PC-3 (cell line): ENCODE data around the gene GALNTL6. TPM values are rescaled to one million over a fixed set of nuclear protein-coding genes. Genes with fewer than 3 reads are reported as not detected.

ENCODE experiments used
- ATAC-seq: fragments of 200-7000 bp; cut with Tn5 transposase; 2 replicates; pipeline ENCODE4 v1.9.1; 2020; ENCODE audit warnings: mild to moderate bottlenecking, moderate library complexity
- BruUV-seq: library from RNA; stranded (reverse); fragments of 400-500 nt; replicated peaks from 2 replicates; lab custom pipeline; 2021; lab: Mats Ljungman, UMichigan
- CTCF ChIA-PET: fragments of 300-600 bp; sonication (Branson Sonifier 250); formaldehyde crosslinking; loops from one replicate; lab custom pipeline; 2022; ENCODE audit warnings: antibody characterized with exemption; lab: Charles Lee
- POLR2A ChIA-PET: fragments of 300-600 bp; sonication (Branson Sonifier 250); formaldehyde crosslinking; loops from one replicate; lab custom pipeline; 2022; ENCODE audit warnings: antibody characterized with exemption; ENCODE audit not compliant: unreplicated experiment; lab: Charles Lee
- DNase-seq: peaks from one replicate; pipeline ENCODE4 v3.0.0-alpha.2; 2015
- H2AFZ ChIP-seq: fragments of 300-600 bp; sonication (generic); 2 replicates; pipeline ENCODE4 v1.6.0; 2016; ENCODE audit warnings: antibody characterized with exemption, low read length
- H3F3A ChIP-seq: fragments of 300-600 bp; sonication (generic); one replicate; pipeline ENCODE4 v1.6.0; 2017; ENCODE audit warnings: antibody characterized with exemption, low read length, control low read depth, mild to moderate bottlenecking; ENCODE audit not compliant: unreplicated experiment
- H3K27ac ChIP-seq: fragments of 300-600 bp; sonication (generic); 2 replicates; pipeline ENCODE4 v1.5.1; 2016; ENCODE audit warnings: mild to moderate bottlenecking, low read length
- H3K27me3 ChIP-seq: fragments of 300-600 bp; sonication (generic); 2 replicates; pipeline ENCODE4 v1.6.1; 2016; ENCODE audit warnings: low read length, mixed read lengths
- H3K36me3 ChIP-seq: fragments of 300-600 bp; sonication (generic); 2 replicates; pipeline ENCODE4 v1.6.1; 2016; ENCODE audit warnings: low read depth, mixed run types, low read length, mixed read lengths
- H3K4me1 ChIP-seq: fragments of 300-600 bp; sonication (generic); 2 replicates; pipeline ENCODE4 v1.5.1; 2016; ENCODE audit warnings: low read length; ENCODE audit not compliant: insufficient read depth
- H3K4me2 ChIP-seq: fragments of 300-600 bp; sonication (generic); 2 replicates; pipeline ENCODE4 v1.6.0; 2016; ENCODE audit warnings: low read length
- H3K4me3 ChIP-seq: fragments of 300-600 bp; sonication (generic); 2 replicates; pipeline ENCODE4 v1.5.1; 2016; ENCODE audit warnings: mild to moderate bottlenecking, low read length, mixed read lengths
- H3K79me2 ChIP-seq: fragments of 300-600 bp; sonication (generic); 2 replicates; pipeline ENCODE4 v1.6.1; 2017; ENCODE audit warnings: low read length, mixed read lengths
- H3K9ac ChIP-seq: fragments of 300-600 bp; sonication (generic); 2 replicates; pipeline ENCODE4 v1.6.0; 2016; ENCODE audit warnings: mild to moderate bottlenecking, low read length
- H3K9me2 ChIP-seq: fragments of 300-600 bp; sonication (generic); replicated peaks from 2 replicates; pipeline ENCODE4 v1.6.1; 2016; ENCODE audit warnings: mixed run types, low read length, mixed read lengths
- H3K9me3 ChIP-seq: fragments of 300-600 bp; sonication (generic); 2 replicates; pipeline ENCODE4 v1.6.1; 2016; ENCODE audit warnings: low read length, mixed read lengths
- H4K20me1 ChIP-seq: fragments of 300-600 bp; sonication (generic); 2 replicates; pipeline ENCODE4 v1.6.1; 2016; ENCODE audit warnings: low read length, mixed read lengths
- EZH2 ChIP-seq: fragments of 300-600 bp; sonication (generic); IDR thresholded peaks from one replicate; pipeline ENCODE4 v1.6.1; 2017; ENCODE audit warnings: antibody characterized with exemption, mild to moderate bottlenecking, low read length; ENCODE audit not compliant: unreplicated experiment
- EZH2phosphoT487 ChIP-seq: fragments of 300-600 bp; sonication (generic); IDR thresholded peaks from 2 replicates; pipeline ENCODE4 v1.6.1; 2018; ENCODE audit warnings: mild to moderate bottlenecking, antibody characterized with exemption, low read length, borderline replicate concordance
- intact Hi-C: fragments of 100-400 bp; cut with micrococcal nuclease; formaldehyde crosslinking; loops from 2 replicates; pipeline ENCODE4 v1.9.0; 2023
- total RNA-seq: library from RNA; depleted of rRNA; stranded (reverse); fragments of >200 nt; gene quantifications from 2 replicates; pipeline ENCODE4 v1.2.3, GENCODE V29; 2014
- TF ChIP-seq, protein P1 (sequence below): fragments of 300-600 bp; sonication (generic); conservative IDR thresholded peaks from 2 replicates; pipeline ENCODE4 v1.5.1; 2017; ENCODE audit warnings: antibody characterized with exemption, low read depth, mild to moderate bottlenecking, low read length

The GALNTL6 gene
- total RNA-seq, 1 experiment from 2014 or later: not detected

DNA sequence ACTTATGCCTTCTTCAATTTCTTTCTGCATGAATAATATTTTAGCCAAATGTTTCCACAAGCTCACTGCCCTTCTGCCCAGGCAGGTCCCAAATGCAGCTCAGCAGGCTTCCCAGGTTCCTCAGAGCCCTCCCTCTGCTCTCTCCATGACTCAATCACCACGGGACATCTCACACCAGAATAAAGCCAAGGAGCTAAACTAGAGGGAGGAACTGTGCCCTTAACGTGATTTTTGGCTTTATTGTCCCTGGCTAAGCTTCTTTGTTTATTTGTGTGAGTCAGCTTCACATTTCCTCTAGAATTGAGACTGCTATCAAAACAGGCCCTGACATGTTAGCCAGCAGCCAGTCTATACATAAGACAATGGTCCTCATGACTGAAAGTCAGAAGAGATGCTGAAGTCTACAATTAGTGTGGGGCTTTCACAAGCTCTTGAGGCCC, 1169.0 kb downstream of the GALNTL6 start:
- Histone ChIP-seq H3K4me1 (peaks cover 30% of the 10 kb centered on the region), H2AFZ (no peak overlapping the region), H3K4me2 (peak overlapping the region; percentile 5; the same call in 1 of the 2 replicates), H3K9me2 (no peaks in the 10 kb centered on the region), H3K9me3 (no peaks in the 10 kb centered on the region), H3K27me3 (no peaks in the 10 kb centered on the region), H3K36me3 (no peaks in the 10 kb centered on the region), H3F3A (peaks cover 3% of the 10 kb centered on the region), H3K4me3 (no peak overlapping the region), H4K20me1 (no peaks in the 10 kb centered on the region), H3K9ac (no peak overlapping the region), H3K79me2 (no peaks in the 10 kb centered on the region), H3K27ac (peak overlapping the region; percentile 52)
- no peak for TF ChIP-seq EZH2phosphoT487
- no peak for TF ChIP-seq EZH2
- TF ChIP-seq, protein P1, sequence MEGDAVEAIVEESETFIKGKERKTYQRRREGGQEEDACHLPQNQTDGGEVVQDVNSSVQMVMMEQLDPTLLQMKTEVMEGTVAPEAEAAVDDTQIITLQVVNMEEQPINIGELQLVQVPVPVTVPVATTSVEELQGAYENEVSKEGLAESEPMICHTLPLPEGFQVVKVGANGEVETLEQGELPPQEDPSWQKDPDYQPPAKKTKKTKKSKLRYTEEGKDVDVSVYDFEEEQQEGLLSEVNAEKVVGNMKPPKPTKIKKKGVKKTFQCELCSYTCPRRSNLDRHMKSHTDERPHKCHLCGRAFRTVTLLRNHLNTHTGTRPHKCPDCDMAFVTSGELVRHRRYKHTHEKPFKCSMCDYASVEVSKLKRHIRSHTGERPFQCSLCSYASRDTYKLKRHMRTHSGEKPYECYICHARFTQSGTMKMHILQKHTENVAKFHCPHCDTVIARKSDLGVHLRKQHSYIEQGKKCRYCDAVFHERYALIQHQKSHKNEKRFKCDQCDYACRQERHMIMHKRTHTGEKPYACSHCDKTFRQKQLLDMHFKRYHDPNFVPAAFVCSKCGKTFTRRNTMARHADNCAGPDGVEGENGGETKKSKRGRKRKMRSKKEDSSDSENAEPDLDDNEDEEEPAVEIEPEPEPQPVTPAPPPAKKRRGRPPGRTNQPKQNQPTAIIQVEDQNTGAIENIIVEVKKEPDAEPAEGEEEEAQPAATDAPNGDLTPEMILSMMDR: no peak
- ATAC-seq (peak; percentile 96), DNase-seq (peak; percentile 92)
- intact Hi-C loops: loop anchor here (2.0 kb wide), 1 partner anchor 19 kb away; no protein-coding TSS in a partner anchor
- BruUV-seq: no TSS peak
- POLR2A ChIA-PET: interaction anchor here (0.5 kb wide), 1 partner anchor 14 kb away, joined by 3 read pairs; no protein-coding TSS in a partner anchor
- CTCF ChIA-PET: interaction anchor here (0.5 kb wide), 1 partner anchor 383 kb away, joined by 3 read pairs; no protein-coding TSS in a partner anchor

DNA sequence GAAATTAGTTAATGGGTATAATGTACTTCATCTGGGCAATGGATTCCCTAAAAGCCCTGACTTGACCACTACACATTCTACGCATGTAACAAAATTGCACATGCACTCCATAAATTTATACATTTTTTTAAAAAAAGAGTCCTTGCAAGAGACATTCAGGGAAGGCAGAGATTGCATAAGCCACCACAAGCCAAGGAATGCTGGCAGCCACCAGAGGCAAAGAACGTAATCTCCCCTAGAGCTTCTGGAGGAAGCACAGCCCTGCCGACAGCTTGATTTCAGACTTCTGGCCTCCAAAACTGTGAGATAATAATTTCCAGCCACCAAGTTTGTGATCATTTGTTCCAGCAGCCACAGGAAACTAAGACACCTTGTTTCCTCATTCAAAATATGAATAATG, 1169.8 kb downstream of the GALNTL6 start:
- Histone ChIP-seq H3K9me2 (no peaks in the 10 kb centered on the region), H3F3A (peaks cover 3% of the 10 kb centered on the region), H2AFZ (no peak overlapping the region), H3K9ac (no peak overlapping the region), H3K79me2 (no peaks in the 10 kb centered on the region), H4K20me1 (no peaks in the 10 kb centered on the region), H3K36me3 (no peaks in the 10 kb centered on the region), H3K4me1 (peaks cover 30% of the 10 kb centered on the region), H3K4me2 (no peak overlapping the region), H3K27me3 (no peaks in the 10 kb centered on the region), H3K4me3 (no peak overlapping the region), H3K27ac (no peak overlapping the region), H3K9me3 (no peaks in the 10 kb centered on the region)
- intact Hi-C loops: loop anchor here (2.0 kb wide), 1 partner anchor 20 kb away; no protein-coding TSS in a partner anchor
- ATAC-seq (no peak), DNase-seq (no peak)
- ChIA-PET POLR2A (no interaction called here), CTCF (no interaction called here)
- no TSS peak for BruUV-seq
- TF ChIP-seq, protein P1: no peak
- TF ChIP-seq EZH2: no peak
- TF ChIP-seq EZH2phosphoT487: no peak

DNA sequence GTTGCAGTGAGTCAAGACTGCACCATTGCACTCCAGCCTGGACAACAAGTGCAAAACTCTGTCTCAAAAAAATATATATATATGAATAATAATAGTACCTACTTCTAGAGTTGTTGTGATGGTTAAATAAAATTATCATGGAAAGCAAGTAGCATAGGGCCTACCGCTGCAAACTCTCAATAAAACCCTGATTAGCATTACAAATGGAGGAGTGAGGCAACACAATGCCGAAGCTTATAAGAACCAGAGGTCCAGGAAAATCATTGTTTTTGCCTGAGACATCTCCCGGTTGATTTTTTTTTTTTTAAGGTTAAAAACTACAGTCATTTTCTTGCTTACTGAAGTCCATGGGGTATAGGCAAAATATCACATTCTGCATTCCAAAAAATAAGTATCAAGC, 1170.4 kb downstream of the GALNTL6 start:
- Histone ChIP-seq H3K4me2 (no peak overlapping the region), H3F3A (peaks cover 3% of the 10 kb centered on the region), H3K4me1 (peaks cover 30% of the 10 kb centered on the region), H3K27me3 (no peaks in the 10 kb centered on the region), H3K27ac (no peak overlapping the region), H4K20me1 (no peaks in the 10 kb centered on the region), H3K4me3 (no peak overlapping the region), H3K9ac (no peak overlapping the region), H3K9me3 (no peaks in the 10 kb centered on the region), H3K79me2 (no peaks in the 10 kb centered on the region), H2AFZ (no peak overlapping the region), H3K9me2 (no peaks in the 10 kb centered on the region), H3K36me3 (no peaks in the 10 kb centered on the region)
- DNase-seq: no peak
- TF ChIP-seq, protein P1: no peak
- TF ChIP-seq EZH2phosphoT487 (no peak), EZH2 (no peak)
- no TSS peak for BruUV-seq
- ChIA-PET POLR2A (no interaction called here), CTCF (no interaction called here)
- no peak for ATAC-seq
- intact Hi-C loops: loop anchor here (2.0 kb wide), 1 partner anchor 21 kb away; no protein-coding TSS in a partner anchor
